GM18951 (cell line): ENCODE data around the gene SLC16A10.
"Not testable (repeated sequence)": the region's sequence is repeated elsewhere in the genome, so short reads cannot be mapped to it uniquely, and the experiment has no call there.

Experiments
- POLR2A ChIP-seq: IDR thresholded peaks from 4 replicates; pipeline ENCODE4 v1.6.1; 2011; ENCODE audit warnings: mild to moderate bottlenecking; ENCODE audit not compliant: insufficient read length, insufficient read depth; ENCODE audit errors: extremely low read depth
- in situ Hi-C: fragments of 300-500 bp; cut with MboI; formaldehyde crosslinking; loops from one replicate; pipeline ENCODE4 v1.12.0; 2022; ENCODE audit warnings: low sequenced_read_pairs, mixed read lengths, inconsistent platforms; ENCODE audit not compliant: unreplicated experiment

The SLC16A10 gene

GRCh38 chr6:111250791-111251354, 163.6 kb downstream of the SLC16A10 start:
- no peak for TF ChIP-seq POLR2A
- in situ Hi-C loops: no loop called here

GRCh38 chr6:111252726-111253125, 165.4 kb downstream of the SLC16A10 start:
- in situ Hi-C loops: no loop called here
- no peak for TF ChIP-seq POLR2A

GRCh38 chr6:111254004-111254778, 166.9 kb downstream of the SLC16A10 start:
- in situ Hi-C loops: no loop called here
- no peak for TF ChIP-seq POLR2A

GRCh38 chr6:111254779-111255166, 167.5 kb downstream of the SLC16A10 start:
- in situ Hi-C loops: no loop called here

GRCh38 chr6:111255838-111256237, 168.5 kb downstream of the SLC16A10 start:
- in situ Hi-C loops: not testable (repeated sequence)

More at GRCh38 chr6:111254779-111255166, 167.5 kb downstream of the SLC16A10 start:
- no peak for TF ChIP-seq POLR2A

- no peak for TF ChIP-seq POLR2A
- in situ Hi-C loops: no loop called here
These were observed 169.3 kb downstream of the SLC16A10 start for GRCh38 chr6:111256646-111257045.

- TF ChIP-seq POLR2A: no peak
- in situ Hi-C loops: no loop called here
These were observed 170.7 kb downstream of the SLC16A10 start for GRCh38 chr6:111258010-111258409.

- TF ChIP-seq POLR2A: no peak
- in situ Hi-C loops: no loop called here
These were observed 171.3 kb downstream of the SLC16A10 start for GRCh38 chr6:111258615-111259088.

- TF ChIP-seq POLR2A: peak; percentile 96
- in situ Hi-C loops: no loop called here
These were observed 172.0 kb downstream of the SLC16A10 start for GRCh38 chr6:111259089-111259831.

GRCh38 chr6:111260570-111261298, 173.4 kb downstream of the SLC16A10 start:
- in situ Hi-C loops: no loop called here
- TF ChIP-seq POLR2A: no peak

- in situ Hi-C loops: no loop called here
- no peak for TF ChIP-seq POLR2A
These were observed 176.5 kb downstream of the SLC16A10 start for GRCh38 chr6:111263837-111264236.

- in situ Hi-C loops: no loop called here
These were observed 178.5 kb downstream of the SLC16A10 start for GRCh38 chr6:111265842-111266241.

GRCh38 chr6:111266276-111266675, 179.0 kb downstream of the SLC16A10 start:
- in situ Hi-C loops: no loop called here
- TF ChIP-seq POLR2A: no peak

More at GRCh38 chr6:111265842-111266241, 178.5 kb downstream of the SLC16A10 start:
- no peak for TF ChIP-seq POLR2A
